GM19438 (cell line): ENCODE measurements around the gene ZCRB1.
"Not testable (repeated sequence)": the region's sequence is repeated elsewhere in the genome, so short reads cannot be mapped to it uniquely, and the experiment has no call there.

Experiments used
- ATAC-seq: cut with Tn5 transposase; IDR thresholded peaks from one replicate; pipeline ENCODE4 v1.9.1; 2021; ENCODE audit warnings: low read depth; ENCODE audit not compliant: unreplicated experiment

ZCRB1 gene

GRCh38 chr12:42325653-42326474, at the start of gene ZCRB1, which contains the start of gene PPHLN1:
Gene ZCRB1 (minus strand): TSS chr12:42326094. CDS start chr12:42324102, 1,992 bp downstream.
Gene PPHLN1 (plus strand): TSS chr12:42326167. CDS start chr12:42335903, 9,736 bp downstream.
- peak; percentile 94 for ATAC-seq

DNA sequence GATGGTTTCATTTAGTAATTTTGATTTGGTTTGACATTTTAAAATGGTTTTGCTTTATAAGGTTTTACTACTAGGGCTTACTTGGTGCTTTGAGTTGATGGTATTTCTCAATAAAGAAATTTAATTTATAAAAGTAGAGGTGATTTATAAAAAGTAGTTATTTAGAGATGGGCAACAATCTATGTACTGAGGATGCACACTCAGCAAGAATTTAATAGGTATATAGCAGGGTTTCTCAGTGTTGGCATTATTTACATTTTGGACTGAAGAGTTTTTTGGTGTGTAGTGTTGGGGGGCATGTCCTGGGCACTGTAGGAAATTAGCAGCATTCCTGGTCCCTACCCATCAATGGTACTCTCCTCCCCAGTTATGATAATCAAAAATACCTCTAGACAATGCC, 47.8 kb upstream of the ZCRB1 start:
- ATAC-seq, result no peak

DNA sequence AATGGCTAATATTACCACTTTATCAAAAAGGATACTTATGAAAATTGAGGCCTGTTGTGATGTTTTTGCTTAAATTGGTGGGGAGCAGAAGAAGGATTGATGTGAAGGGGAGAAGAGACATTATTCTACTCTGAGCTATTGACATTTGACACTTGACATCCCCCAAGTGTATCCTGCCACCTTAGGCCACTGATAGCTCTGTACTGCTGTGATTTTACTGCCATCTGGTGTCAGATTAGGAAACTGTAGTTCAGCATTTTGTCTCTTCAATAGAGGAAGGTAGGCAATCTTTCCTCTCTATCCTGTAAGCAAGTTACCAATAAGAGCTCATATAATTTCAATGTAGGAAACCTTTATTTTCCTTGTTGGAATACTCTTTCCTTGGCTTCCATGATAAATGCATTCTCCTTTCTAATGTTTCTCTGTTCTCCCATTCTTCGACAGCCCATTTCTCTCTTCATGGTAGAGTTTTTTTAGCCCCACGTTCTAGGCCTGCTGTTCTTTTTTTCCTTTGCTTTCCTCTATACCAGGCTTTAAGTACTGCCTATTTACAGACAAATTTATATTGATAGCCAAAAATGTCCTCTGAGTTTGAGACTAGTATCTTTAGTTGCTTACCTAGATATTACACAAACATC, 46.4 kb upstream of the ZCRB1 start:
- ATAC-seq, result peak; percentile 81

GRCh38 chr12:42370013-42370412, 44.1 kb upstream of the ZCRB1 start:
- ATAC-seq, result no peak

DNA sequence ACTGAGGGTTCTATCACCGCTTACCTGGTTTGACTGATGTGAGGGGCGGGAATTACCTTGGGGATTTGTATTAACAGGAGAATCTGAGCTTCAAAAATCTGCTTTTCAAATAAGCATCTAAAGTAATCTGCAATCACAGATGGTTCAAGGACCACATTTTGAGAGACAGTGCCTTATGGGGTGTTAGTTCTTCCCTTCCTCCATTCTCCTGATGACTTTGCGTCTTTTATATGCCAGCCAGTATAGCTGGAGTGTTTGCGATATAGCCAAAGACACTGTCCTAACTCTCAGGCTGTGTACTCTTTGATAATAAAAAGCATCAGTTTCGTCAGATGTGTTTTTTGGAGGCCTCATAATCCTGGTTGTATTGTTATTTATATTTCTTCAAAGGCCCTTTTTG, 39.6 kb upstream of the ZCRB1 start:
- ATAC-seq, result no peak

DNA sequence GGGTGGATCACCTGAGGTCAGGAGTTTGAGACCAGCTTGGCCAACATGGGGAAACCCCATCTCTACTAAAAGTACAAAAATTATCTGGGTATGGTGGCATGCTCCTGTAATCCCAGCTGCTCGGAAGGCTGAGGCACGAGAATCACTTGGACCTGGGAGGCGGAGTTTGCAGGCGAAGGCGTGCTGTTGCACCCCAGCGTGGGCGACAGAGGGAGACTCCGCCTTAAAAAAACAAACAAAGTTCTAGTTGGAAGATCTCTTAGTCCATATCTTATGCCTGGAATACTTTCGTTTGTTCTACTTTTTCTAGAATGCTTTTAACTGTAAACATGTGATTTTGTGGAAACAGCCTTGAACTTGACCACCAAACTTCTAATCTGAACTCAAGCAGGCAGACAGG, 38.8 kb upstream of the ZCRB1 start:
- no peak for ATAC-seq

DNA sequence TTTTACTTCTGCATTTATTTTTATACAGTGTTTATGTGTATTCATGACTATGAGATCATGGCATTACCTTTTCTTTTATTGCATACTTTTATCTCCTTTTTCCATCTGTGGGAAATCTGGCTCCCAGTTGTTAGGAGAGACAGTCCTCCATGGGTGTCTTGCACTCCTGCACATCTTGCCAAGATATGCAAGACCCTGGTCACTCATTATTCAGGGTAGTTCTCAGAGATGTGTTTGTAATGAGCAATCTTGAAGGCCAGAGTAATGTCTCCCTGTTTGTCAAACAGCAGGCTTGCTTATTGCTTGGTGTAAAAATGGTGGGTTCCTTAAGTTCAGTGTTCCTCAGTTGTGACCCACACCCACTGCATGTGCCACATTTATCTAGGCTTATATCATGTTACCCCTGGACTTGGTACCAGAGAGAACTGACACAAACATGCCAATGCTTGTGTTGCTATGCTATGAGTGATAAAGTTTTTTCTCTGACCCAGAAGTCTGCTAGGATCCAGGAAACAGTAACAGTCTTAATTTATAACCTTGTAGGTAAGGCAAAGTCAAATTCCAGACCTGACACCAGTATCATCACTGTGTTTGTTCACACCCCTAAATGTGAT, 36.9 kb upstream of the ZCRB1 start:
- ATAC-seq, result no peak

DNA sequence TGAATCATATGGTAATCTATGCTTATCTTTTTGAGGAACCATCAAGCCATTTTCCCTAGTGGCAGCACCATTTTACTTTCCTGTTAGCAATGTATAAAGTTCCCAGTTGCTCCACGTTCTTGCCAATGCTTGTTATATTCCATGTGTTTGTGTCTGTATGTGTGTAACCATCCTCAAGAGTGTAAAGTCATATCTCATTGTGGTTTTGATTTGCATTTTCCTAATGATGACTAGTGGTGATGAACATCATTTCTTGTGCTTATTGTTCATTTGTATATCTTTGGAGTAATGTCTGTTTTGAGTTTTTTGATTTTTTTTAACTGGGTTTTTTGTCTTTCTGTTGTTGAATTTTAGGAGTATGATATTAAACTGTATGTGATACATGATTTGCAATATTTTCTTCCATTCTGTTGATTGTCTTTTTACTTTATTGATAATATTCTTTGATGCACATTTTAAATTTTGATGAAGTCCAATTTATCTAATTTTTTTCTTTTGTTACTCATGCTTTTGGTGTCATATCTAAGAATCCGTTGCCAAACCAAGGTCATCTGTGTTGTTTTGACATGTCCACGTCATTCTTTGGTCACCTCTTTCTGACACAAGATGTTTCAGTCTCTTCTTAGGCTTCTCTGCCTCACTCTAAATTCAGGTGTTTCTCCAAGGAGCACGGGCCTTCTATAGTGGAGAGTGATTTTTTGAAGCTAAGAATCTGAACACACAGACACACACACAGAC, 36.2 kb upstream of the ZCRB1 start:
- no peak for ATAC-seq

DNA sequence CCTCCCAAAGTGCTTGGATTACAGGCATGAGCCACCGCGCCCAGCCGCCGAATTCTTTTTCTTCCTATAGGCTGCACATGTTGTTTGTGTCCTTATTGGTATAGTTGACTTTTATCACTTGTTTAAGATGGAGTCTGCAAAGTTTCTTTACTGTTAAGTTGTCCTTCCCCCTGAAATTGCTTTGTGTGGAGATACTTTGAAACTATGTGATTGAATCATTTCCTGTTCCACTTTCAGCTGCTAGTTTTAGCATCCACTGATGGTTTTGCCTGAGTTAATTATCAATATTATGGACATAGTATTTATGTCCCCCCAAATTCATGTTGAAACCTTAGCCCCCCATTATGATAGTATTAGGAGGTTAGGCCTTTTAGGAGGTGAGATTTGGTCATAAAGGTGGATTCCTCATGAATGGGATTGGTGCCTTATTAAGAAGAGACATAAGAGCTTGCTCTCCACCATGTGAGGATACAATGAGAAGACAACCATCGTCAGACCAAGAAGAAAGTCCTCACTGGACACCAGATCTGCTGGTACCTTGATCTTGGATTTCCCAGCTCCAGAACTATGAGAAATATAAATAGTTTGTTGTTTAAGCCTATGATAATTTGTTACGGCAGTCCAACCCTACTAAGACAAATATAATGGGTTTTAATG, 35.0 kb upstream of the ZCRB1 start:
- peak; percentile 88 for ATAC-seq

- ATAC-seq, result no peak
Measured at GRCh38 chr12:42356344-42356743, 30.4 kb upstream of the ZCRB1 start.

DNA sequence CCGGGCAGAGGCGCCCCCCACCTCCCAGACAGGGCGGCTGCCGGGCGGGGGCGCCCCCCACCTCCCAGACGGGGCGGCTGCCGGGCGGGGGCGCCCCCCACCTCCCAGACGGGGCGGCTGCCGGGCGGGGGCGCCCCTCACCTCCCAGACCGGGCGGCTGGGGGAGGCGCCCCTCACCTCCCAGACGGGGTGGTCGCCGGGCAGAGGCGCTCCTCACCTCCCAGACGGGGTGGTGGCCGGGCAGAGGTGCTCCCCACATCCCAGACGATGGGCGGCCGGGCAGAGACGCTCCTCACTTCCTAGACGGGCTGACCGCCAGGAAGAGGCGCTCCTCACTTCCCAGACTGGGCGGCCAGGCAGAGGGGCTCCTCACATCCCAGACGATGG, 24.1 kb upstream of the ZCRB1 start:
- ATAC-seq, result not testable (repeated sequence)

DNA sequence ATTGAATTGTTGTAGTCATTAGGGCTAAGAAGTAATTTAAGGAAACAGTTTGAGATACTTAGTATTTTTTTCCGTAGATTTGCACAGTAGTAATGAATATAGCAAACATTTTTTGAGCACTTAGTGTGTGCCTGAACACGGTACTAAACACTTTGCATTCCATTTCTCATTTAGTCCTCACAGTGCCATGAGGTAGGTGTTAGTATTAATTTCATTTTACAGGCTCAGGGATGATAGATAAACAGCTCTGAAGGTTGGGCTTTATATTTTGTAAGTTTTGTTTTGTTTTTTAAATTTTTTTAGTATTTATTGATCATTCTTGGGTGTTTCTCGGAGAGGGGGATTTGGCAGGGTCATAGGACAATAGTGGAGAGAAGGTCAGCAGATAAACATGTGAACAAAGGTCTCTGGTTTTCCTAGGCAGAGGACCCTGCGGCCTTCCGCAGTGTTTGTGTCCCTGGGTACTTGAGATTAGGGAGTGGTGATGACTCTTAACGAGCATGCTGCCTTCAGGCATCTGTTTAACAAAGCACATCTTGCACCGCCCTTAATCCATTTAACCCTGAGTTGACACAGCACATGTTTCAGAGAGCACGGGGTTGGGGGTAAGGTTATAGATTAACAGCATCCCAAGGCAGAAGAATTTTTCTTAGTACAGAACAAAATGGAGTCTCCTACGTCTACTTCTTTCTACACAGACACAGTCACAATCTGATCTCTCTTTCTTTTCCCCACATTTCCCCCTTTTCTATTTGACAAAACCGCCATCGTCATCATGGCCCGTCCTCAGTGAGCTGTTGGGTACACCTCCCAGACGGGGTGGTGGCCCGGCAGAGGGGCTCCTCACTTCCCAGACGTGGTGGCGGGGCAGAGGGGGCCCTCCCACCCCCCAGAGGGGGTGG, 23.5 kb upstream of the ZCRB1 start:
- ATAC-seq, result not testable (repeated sequence)

DNA sequence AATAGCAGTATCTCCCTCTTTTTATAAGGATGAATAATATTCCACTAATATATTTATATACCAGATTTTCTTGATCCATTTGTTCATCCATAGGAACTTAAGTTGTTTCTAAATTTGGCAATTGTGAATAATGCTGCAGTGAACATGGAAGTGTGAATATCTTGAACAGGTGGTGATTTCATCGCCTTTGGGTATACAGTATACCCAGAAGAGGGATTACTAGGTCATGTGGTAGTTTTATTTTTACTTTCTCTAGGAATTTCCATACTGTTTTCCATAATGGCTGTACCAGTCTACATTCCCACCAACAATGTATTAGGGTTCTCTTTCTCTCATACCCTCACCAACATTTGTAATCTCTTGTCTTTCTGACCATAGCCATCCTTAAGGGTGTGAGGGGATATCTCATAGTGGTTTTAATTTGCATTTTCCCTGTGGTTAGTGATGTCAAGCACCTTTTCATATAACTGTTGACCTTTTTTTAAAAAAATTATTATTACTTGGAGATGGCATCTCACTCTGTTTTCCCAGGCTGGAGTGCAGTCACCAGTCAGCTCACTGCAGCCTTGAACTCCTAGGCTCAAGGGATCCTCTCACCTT, 20.6 kb upstream of the ZCRB1 start:
- no peak for ATAC-seq

DNA sequence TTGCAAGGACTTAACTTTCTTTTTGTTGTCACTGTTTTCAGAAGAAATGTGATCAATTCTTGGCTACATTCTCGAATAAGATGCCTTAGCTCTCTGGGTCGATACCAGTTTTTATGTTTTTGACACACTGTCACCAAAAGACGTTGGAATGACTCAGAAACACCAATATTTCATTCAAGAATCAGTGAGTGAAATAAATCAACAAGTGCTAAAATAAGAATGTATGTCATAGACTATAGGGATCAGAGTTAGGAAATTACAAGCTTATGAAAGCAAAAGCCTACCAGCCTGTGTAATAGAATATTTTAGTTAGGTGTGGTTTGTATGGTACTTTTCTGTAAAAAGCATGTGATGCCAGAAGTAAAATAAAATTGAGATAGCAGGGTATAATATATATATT, 17.8 kb upstream of the ZCRB1 start:
- no peak for ATAC-seq

DNA sequence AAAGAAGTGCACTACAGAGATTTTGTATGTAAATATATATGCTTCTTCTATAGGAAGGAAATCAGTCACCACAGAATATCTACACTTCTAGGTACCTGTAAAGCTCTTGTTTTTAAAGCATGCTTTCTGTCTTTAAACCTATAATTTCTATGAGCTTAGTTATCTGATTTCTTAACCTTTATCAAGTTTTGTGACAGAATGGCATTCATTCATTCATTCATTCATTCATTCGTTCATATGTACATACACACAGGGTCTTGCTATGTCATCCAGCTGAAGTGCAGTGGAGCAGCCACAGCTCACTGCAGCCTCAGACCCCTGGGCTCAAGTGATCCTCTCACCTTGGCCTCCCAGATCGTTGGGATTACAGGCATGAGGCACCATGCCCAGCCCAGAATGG, 16.1 kb upstream of the ZCRB1 start:
- ATAC-seq, result no peak

DNA sequence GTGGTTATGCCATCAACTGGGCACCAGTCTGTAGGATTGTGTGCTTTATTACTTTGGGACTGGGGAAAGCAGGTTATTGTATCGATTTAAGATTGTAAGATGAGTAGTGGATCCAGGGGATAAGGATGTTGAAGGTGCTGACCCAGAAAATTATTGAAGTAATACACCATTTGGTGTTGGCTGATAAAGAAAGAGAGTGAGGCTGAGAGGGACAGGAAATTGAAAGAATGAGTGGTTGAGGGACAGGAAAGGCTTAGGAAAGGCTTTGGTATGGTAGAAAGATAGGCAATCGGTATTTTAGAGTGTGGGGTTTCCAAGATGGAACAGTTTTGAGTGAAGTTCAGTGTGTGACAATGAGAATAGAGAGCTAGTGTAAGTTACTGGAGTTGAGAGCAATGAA, 12.4 kb upstream of the ZCRB1 start:
- no peak for ATAC-seq

DNA sequence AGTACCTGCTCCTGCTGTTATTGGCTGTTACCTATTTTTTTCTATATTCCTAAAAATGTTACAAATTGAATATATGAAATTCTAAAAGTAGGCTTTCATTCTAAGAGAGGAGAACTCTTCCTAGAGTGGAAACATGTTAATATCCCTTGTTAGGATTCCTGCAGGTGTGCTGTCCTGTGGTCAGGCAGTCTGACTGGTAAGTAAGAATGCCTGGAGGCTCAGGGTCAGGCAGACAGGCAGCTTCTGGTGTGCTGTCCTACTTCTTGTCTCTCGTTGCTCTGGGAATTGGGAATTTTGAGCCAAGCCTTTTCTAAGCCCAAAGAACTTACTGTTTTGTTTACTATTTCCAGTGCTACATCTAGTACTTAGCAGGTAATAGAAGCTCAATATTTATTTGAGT, 10.4 kb upstream of the ZCRB1 start:
- no peak for ATAC-seq

- no peak for ATAC-seq
Measured at GRCh38 chr12:42332301-42333285, 6.7 kb upstream of the ZCRB1 start.
